Endothelial cell of umbilical vein (primary cell): ENCODE data around the gene SGSH. TPM values are rescaled to one million over a fixed set of nuclear protein-coding genes. Genes with fewer than 3 reads are reported as not detected.

Experiments used
- BruUV-seq: library from RNA; stranded (reverse); fragments of 400-500 nt; replicated peaks from 2 replicates; lab custom pipeline; 2021; lab: Mats Ljungman, UMichigan
- CTCF ChIA-PET: fragments of 300-600, 350-600 bp; sonication (Branson Sonifier 250); formaldehyde crosslinking; loops from one replicate; lab custom pipeline; 2021; ENCODE audit warnings: antibody characterized with exemption, inconsistent platforms; lab: Charles Lee
- POLR2A ChIA-PET: fragments of 300-600, 350-600 bp; sonication (Branson Sonifier 250); formaldehyde crosslinking; loops from one replicate; lab custom pipeline; 2021; ENCODE audit warnings: antibody characterized with exemption, inconsistent platforms; lab: Charles Lee
- DNase-seq: peaks from one replicate; pipeline ENCODE4 v3.0.0-alpha.2; 2011; ENCODE audit warnings: low read depth, low spot score
- FAIRE-seq: peaks from 2 replicates; lab custom pipeline; 2011; peaks lifted over from hg19 to GRCh38; lab: Jason Lieb, UNC
- H2AFZ ChIP-seq: 2 replicates; pipeline ENCODE4 v1.6.0; 2012; ENCODE audit warnings: low read depth, low read length, control low read depth, inconsistent platforms
- H3K27ac ChIP-seq: 2 replicates; pipeline ENCODE4 v1.5.1; 2011; ENCODE audit warnings: low read depth, mild to moderate bottlenecking, control low read depth, low read length, moderate library complexity; ENCODE audit not compliant: insufficient read depth
- H3K27me3 ChIP-seq, 2 experiments: 2 replicates each; pipeline versions ENCODE4 v1.6.0 to v1.6.1; 2011; ENCODE audit warnings: low read length in 2 of 2, mixed read lengths in 1 of 2; ENCODE audit not compliant: control insufficient read depth in 2 of 2, insufficient read depth in 2 of 2
- H3K36me3 ChIP-seq, 2 experiments: 2 replicates in 1 of 2; 3 replicates in 1 of 2; pipeline ENCODE4 v1.5.1; 2011; ENCODE audit warnings: low read length in 2 of 2, mild to moderate bottlenecking in 1 of 2, moderate library complexity in 1 of 2; ENCODE audit not compliant: control insufficient read depth in 2 of 2, insufficient read depth in 2 of 2; ENCODE audit errors: extremely low read depth in 1 of 2
- H3K4me1 ChIP-seq: 3 replicates; pipeline ENCODE4 v1.5.1; 2011; ENCODE audit warnings: mild to moderate bottlenecking, low read length; ENCODE audit not compliant: control insufficient read depth, insufficient read depth; ENCODE audit errors: extremely low read depth
- H3K4me2 ChIP-seq: 2 replicates; pipeline ENCODE4 v1.6.1; 2011; ENCODE audit warnings: low read length, control low read depth, mixed read lengths; ENCODE audit not compliant: insufficient read depth
- H3K4me3 ChIP-seq, 3 experiments: fragments of 200-600 bp in 1 of 3; sonication (generic), shearing (Covaris generic) in 1 of 3; replicated peaks in 1 of 3; 2 replicates each; pipeline ENCODE4 v1.5.1; 2011 to 2016; ENCODE audit warnings: control low read depth in 3 of 3, low read length in 3 of 3, mild to moderate bottlenecking in 2 of 3, inconsistent platforms in 1 of 3, low read depth in 1 of 3, moderate library complexity in 1 of 3; ENCODE audit not compliant: insufficient read depth in 1 of 3
- H3K79me2 ChIP-seq: 2 replicates; pipeline ENCODE4 v1.6.0; 2012; ENCODE audit warnings: low read length, inconsistent platforms; ENCODE audit not compliant: control insufficient read depth, insufficient read depth
- H3K9ac ChIP-seq: replicated peaks from 2 replicates; pipeline ENCODE3; 2011; ENCODE audit warnings: low read length, control low read depth; ENCODE audit not compliant: insufficient read depth; ENCODE audit errors: extremely low read depth
- H3K9me1 ChIP-seq: replicated peaks from 3 replicates; pipeline ENCODE4 v1.6.0; 2011; ENCODE audit warnings: mild to moderate bottlenecking, low read length; ENCODE audit not compliant: control insufficient read depth, insufficient read depth; ENCODE audit errors: extremely low read depth
- H3K9me3 ChIP-seq: replicated peaks from 2 replicates; pipeline ENCODE4 v1.5.1; 2012; ENCODE audit warnings: low read length, inconsistent platforms; ENCODE audit not compliant: control insufficient read depth, insufficient read depth
- H4K20me1 ChIP-seq: replicated peaks from 2 replicates; pipeline ENCODE3; 2011; ENCODE audit warnings: mild to moderate bottlenecking, low read length; ENCODE audit not compliant: control insufficient read depth, insufficient read depth; ENCODE audit errors: extremely low read depth
- EZH2 ChIP-seq: IDR thresholded peaks from 2 replicates; pipeline ENCODE4 v1.6.1; 2012; ENCODE audit warnings: borderline replicate concordance, low read depth, mild to moderate bottlenecking, moderate library complexity, low read length, inconsistent platforms; ENCODE audit not compliant: severe bottlenecking
- FOS ChIP-seq: IDR thresholded peaks from 2 replicates; pipeline ENCODE4 v1.6.1; 2011; ENCODE audit warnings: mild to moderate bottlenecking, low read length, moderate library complexity, borderline replicate concordance; ENCODE audit not compliant: insufficient read depth
- GATA2 ChIP-seq: IDR thresholded peaks from 2 replicates; pipeline ENCODE4 v1.7.0; 2011; ENCODE audit warnings: low read depth, mild to moderate bottlenecking, moderate library complexity, mixed read lengths, low read length; ENCODE audit not compliant: insufficient read length, insufficient read depth
- JUN ChIP-seq: IDR thresholded peaks from 2 replicates; pipeline ENCODE4 v1.6.1; 2011; ENCODE audit warnings: borderline replicate concordance, low read depth; ENCODE audit not compliant: insufficient read length, insufficient read depth
- MAX ChIP-seq: IDR thresholded peaks from 2 replicates; pipeline ENCODE4 v1.6.1; 2011; ENCODE audit not compliant: insufficient read depth, insufficient read length
- MYC ChIP-seq: IDR thresholded peaks from one replicate; pipeline ENCODE4 v1.6.1; 2011; ENCODE audit warnings: mild to moderate bottlenecking, low read depth, low read length
- POLR2A ChIP-seq: IDR thresholded peaks from 2 replicates; pipeline ENCODE4 v1.6.1; 2012; ENCODE audit warnings: low read depth, mild to moderate bottlenecking, control low read depth, low read length
- POLR2AphosphoS5 ChIP-seq: IDR thresholded peaks from 2 replicates; pipeline ENCODE4 v1.6.1; 2012; ENCODE audit warnings: low read depth, mild to moderate bottlenecking, control low read depth, low read length, moderate library complexity; ENCODE audit not compliant: insufficient read depth
- dilution Hi-C: fragments of 300-500 bp; cut with MboI; formaldehyde crosslinking; loops from one replicate; pipeline ENCODE4 v1.15.0; 2019; ENCODE audit warnings: low sequenced_read_pairs; ENCODE audit not compliant: extremely low pct_ligation_motif_present
- intact Hi-C: fragments of 100-400 bp; cut with micrococcal nuclease; formaldehyde crosslinking; loops from one replicate; pipeline ENCODE4 v1.10.0; 2022
- polyA plus RNA-seq, 4 experiments: library from polyadenylated mRNA; depleted of rRNA in 3 of 4; stranded (reverse) in 3 of 4; unstranded in 1 of 4; fragments of >200 nt; gene quantifications; 2 replicates each; pipeline versions ENCODE4 v1.2.1 to v1.2.3, GENCODE V29; 2011 to 2012; ENCODE audit warnings: missing spikeins in 1 of 4
- total RNA-seq: library from RNA; stranded (reverse); gene quantifications from 2 replicates; pipeline ENCODE4 v1.2.3, GENCODE V29; 2021
- TF ChIP-seq, protein P1 (sequence below), 2 donors: IDR thresholded peaks; 1 replicate in 1 of 2; 2 replicates in 1 of 2; pipeline ENCODE4 v1.5.1; 2011; ENCODE audit warnings: low read length in 2 of 2, mild to moderate bottlenecking in 2 of 2, moderate library complexity in 2 of 2, control low read depth in 1 of 2, inconsistent platforms in 1 of 2, low read depth in 1 of 2; ENCODE audit not compliant: insufficient read depth in 1 of 2; ENCODE audit errors: extremely low read depth in 1 of 2

SGSH gene
- total and polyA plus RNA-seq, 2 donors (not counting 3 experiments of a cell fraction or from before 2014, with no cell fraction given): 81.4 to 217 TPM

DNA sequence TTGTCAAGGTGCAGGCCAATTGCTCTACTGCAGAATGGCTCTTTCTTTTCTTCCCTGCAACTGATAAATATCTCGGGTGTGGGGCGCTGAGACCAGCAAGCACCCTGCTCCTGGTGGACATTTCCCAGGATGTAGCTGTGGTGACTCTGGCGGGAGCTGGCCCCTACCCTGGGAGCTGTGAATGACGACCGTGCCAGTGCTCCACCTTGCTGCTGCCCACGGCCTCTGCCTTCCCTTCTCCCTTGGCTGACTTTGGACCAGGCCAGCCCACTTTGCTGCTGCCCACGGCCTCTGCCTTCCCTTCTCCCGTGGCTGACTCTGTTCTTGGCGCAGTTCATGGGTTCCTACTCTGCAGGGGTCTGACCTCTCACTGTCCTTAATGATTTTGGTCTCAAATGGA lies 34.2 kb downstream of the SGSH start:
- ChIA-PET CTCF (interaction anchor here (2.6 to 3.0 kb wide), 2 partner anchors 10 to 85 kb away, joined by 8 to 27 read pairs; partner anchors contain the start of gene GAA), POLR2A (no interaction called here)
- Histone ChIP-seq H3K27me3 (peaks cover 0 to 3% of the 10 kb centered on the region in 2 experiments), H3K79me2 (no peaks in the 10 kb centered on the region), H2AFZ (no peak overlapping the region), H3K9me1 (no peaks in the 10 kb centered on the region), H3K27ac (no peak overlapping the region), H3K9ac (no peak overlapping the region), H3K4me1 (no peaks in the 10 kb centered on the region), H3K4me3 (no peak overlapping the region), H3K9me3 (no peaks in the 10 kb centered on the region), H3K4me2 (no peak overlapping the region), H4K20me1 (no peaks in the 10 kb centered on the region), H3K36me3 (no peaks in the 10 kb centered on the region)
- BruUV-seq: no TSS peak
- intact Hi-C loops (no loop called here), dilution Hi-C loops (no loop called here)
- TF ChIP-seq JUN (no peak), MYC (no peak), EZH2 (no peak)
- FAIRE-seq (no peak), DNase-seq (no peak)

DNA sequence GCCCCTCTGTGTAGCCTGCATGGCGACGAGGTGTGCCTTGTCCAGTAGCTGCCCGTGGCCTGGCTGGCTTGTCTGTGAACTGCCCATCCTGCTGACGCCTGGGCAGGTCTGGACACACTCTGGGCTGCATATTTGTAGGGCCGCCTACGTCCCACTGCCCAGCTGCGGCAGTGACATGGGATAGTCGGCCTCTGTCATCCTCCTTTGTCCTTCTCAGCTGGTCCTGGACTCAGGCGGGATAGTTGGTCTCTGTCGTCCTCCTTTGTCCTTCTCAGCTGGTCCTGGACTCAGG lies 35.8 kb downstream of the SGSH start:
- no peak overlapping the region for H3K4me3 ChIP-seq
- no peaks in the 10 kb centered on the region for H3K9me3 ChIP-seq
- H3K4me1 ChIP-seq: no peaks in the 10 kb centered on the region
- TF ChIP-seq MAX (no peak), JUN (no peak), POLR2A (no peak), POLR2AphosphoS5 (no peak), GATA2 (no peak), EZH2 (no peak), MYC (no peak), FOS (no peak)
- TF ChIP-seq, protein P1, sequence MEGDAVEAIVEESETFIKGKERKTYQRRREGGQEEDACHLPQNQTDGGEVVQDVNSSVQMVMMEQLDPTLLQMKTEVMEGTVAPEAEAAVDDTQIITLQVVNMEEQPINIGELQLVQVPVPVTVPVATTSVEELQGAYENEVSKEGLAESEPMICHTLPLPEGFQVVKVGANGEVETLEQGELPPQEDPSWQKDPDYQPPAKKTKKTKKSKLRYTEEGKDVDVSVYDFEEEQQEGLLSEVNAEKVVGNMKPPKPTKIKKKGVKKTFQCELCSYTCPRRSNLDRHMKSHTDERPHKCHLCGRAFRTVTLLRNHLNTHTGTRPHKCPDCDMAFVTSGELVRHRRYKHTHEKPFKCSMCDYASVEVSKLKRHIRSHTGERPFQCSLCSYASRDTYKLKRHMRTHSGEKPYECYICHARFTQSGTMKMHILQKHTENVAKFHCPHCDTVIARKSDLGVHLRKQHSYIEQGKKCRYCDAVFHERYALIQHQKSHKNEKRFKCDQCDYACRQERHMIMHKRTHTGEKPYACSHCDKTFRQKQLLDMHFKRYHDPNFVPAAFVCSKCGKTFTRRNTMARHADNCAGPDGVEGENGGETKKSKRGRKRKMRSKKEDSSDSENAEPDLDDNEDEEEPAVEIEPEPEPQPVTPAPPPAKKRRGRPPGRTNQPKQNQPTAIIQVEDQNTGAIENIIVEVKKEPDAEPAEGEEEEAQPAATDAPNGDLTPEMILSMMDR (IDR thresholded peaks at IDR 0.05; ENCODE audit: extremely low read depth in 1 of 2, insufficient read depth in 1 of 2, low read depth in 1 of 2, low read length in 2 of 2): no peak
- H3K9me1 ChIP-seq: no peaks in the 10 kb centered on the region
- no peak overlapping the region for H3K27ac ChIP-seq
- H3K4me2 ChIP-seq: no peak overlapping the region
- FAIRE-seq: no peak
- no peak for DNase-seq
- ChIA-PET POLR2A (no interaction called here), CTCF (interaction anchor here (2.1 to 2.6 kb wide), 2 partner anchors 11 to 83 kb away, joined by 8 to 9 read pairs; partner anchors contain the start of gene GAA)
- dilution Hi-C loops: no loop called here
- H3K79me2 ChIP-seq: no peaks in the 10 kb centered on the region
- H3K9ac ChIP-seq: no peak overlapping the region
- no peaks in the 10 kb centered on the region for H3K36me3 ChIP-seq
- H3K27me3 ChIP-seq: peaks cover 5 to 9% of the 10 kb centered on the region in 2 experiments
- no peaks in the 10 kb centered on the region for H4K20me1 ChIP-seq
- H2AFZ ChIP-seq: no peak overlapping the region
- no TSS peak for BruUV-seq
- intact Hi-C loops: no loop called here
